HG03045 (cell line): ENCODE results near the gene MDH2.
"Not testable (repeated sequence)": the region's sequence is repeated elsewhere in the genome, so short reads cannot be mapped to it uniquely, and the experiment has no call there.

Experiments used
- ATAC-seq: cut with Tn5 transposase; IDR thresholded peaks from one replicate; pipeline ENCODE4 v1.9.1; 2021; ENCODE audit warnings: mild to moderate bottlenecking, moderate library complexity; ENCODE audit not compliant: unreplicated experiment

Gene MDH2

GRCh38 chr7:76047811-76048667 is at the start of gene MDH2, which contains the start of gene STYXL1:
MDH2 (plus strand) TSS chr7:76048106; CDS start chr7:76048161, 55 bp downstream.
STYXL1 (minus strand) TSS chr7:76048000; CDS start chr7:76030523, 17,477 bp downstream.
- ATAC-seq = peak; percentile 94

GRCh38 chr7:76000566-76000965 is 47.3 kb upstream of the MDH2 start:
- ATAC-seq = no peak

- ATAC-seq = no peak
These were observed 45.8 kb upstream of the MDH2 start for GRCh38 chr7:76002139-76002538.

- ATAC-seq = no peak
These were observed 45.1 kb upstream of the MDH2 start for GRCh38 chr7:76002822-76003221.

GRCh38 chr7:76003351-76003750 is 44.6 kb upstream of the MDH2 start:
- no peak for ATAC-seq

- not testable (repeated sequence) for ATAC-seq
These were observed 42.9 kb upstream of the MDH2 start for GRCh38 chr7:76005004-76005403.

- no peak for ATAC-seq
These were observed 39.7 kb upstream of the MDH2 start for GRCh38 chr7:76008156-76008687.

- ATAC-seq = no peak
These were observed 38.0 kb upstream of the MDH2 start for GRCh38 chr7:76009672-76010600.

GRCh38 chr7:76011442-76011861 is 36.5 kb upstream of the MDH2 start:
- no peak for ATAC-seq

GRCh38 chr7:76016191-76016947 is 31.5 kb upstream of the MDH2 start:
- no peak for ATAC-seq

- not testable (repeated sequence) for ATAC-seq
These were observed 29.4 kb upstream of the MDH2 start for GRCh38 chr7:76018520-76018919.

- no peak for ATAC-seq
These were observed 27.7 kb upstream of the MDH2 start for GRCh38 chr7:76020031-76020714.

- no peak for ATAC-seq
These were observed 25.7 kb upstream of the MDH2 start for GRCh38 chr7:76022026-76022780.

- no peak for ATAC-seq
These were observed 24.9 kb upstream of the MDH2 start for GRCh38 chr7:76023002-76023401.

GRCh38 chr7:76029682-76030081 is 18.2 kb upstream of the MDH2 start:
- not testable (repeated sequence) for ATAC-seq

- no peak for ATAC-seq
These were observed 15.9 kb upstream of the MDH2 start for GRCh38 chr7:76031964-76032363.

- no peak for ATAC-seq
These were observed 10.6 kb upstream of the MDH2 start for GRCh38 chr7:76037310-76037709.

- ATAC-seq = no peak
These were observed 7.8 kb upstream of the MDH2 start for GRCh38 chr7:76040126-76040525.

GRCh38 chr7:76044375-76044865 is 3.5 kb upstream of the MDH2 start:
- no peak for ATAC-seq
